HepG2 (cell line): ENCODE data around the gene MBD4. TPM values are rescaled to one million over a fixed set of nuclear protein-coding genes. Genes with fewer than 3 reads are reported as not detected.

Experiments used
- ATRX ChIP-seq: sonication (generic); formaldehyde crosslinking; IDR thresholded peaks from 2 replicates; pipeline ENCODE4 v1.4.0; 2020; ENCODE audit warnings: missing genetic modification reagents, borderline replicate concordance
- CHCHD3 ChIP-seq: sonication (generic); formaldehyde crosslinking; IDR thresholded peaks from 2 replicates; pipeline ENCODE4 v1.8.0; 2022; ENCODE audit warnings: mild to moderate bottlenecking, missing genetic modification reagents, moderate library complexity
- CREM ChIP-seq, 2 experiments: sonication (generic) in 1 of 2; formaldehyde crosslinking in 1 of 2; IDR thresholded peaks; 2 replicates each; pipeline versions ENCODE4 v1.4.0 to v1.6.1; 2016 to 2020; ENCODE audit warnings: antibody characterized with exemption in 1 of 2, mild to moderate bottlenecking in 1 of 2, missing genetic modification reagents in 1 of 2
- FOXO4 ChIP-seq: sonication (generic); formaldehyde crosslinking; conservative IDR thresholded peaks from 2 replicates; pipeline ENCODE4 v1.8.1; 2023; ENCODE audit warnings: missing genetic modification reagents
- GABPA ChIP-seq, 2 experiments: IDR thresholded peaks; 2 replicates each; pipeline ENCODE4 v1.6.1; 2011 to 2016; ENCODE audit warnings: low read depth in 2 of 2, low read length in 1 of 2, missing biosample characterization in 1 of 2, missing genetic modification characterization in 1 of 2
- GATA4 ChIP-seq: sonication (generic); IDR thresholded peaks from 2 replicates; pipeline ENCODE4 v1.6.1; 2016; ENCODE audit warnings: antibody characterized with exemption, low read depth, borderline replicate concordance
- NBN ChIP-seq: fragments of 450-650 bp; conservative IDR thresholded peaks from 2 replicates; pipeline ENCODE4 v1.6.1; 2017
- NFE2L2 ChIP-seq: fragments of 150-350 bp; IDR thresholded peaks from 2 replicates; pipeline ENCODE4 v1.6.1; 2014; ENCODE audit warnings: low read length
- PCBP1 ChIP-seq: fragments of 200-400 bp; formaldehyde crosslinking; IDR thresholded peaks from 2 replicates; pipeline ENCODE4 v1.6.1; 2017; ENCODE audit warnings: mild to moderate bottlenecking, low read depth, low read length, borderline replicate concordance
- POGZ ChIP-seq: sonication (generic); formaldehyde crosslinking; IDR thresholded peaks from 2 replicates; pipeline ENCODE4 v1.4.0; 2020; ENCODE audit warnings: mild to moderate bottlenecking, missing genetic modification reagents
- RBFOX2 ChIP-seq: fragments of 200-400 bp; formaldehyde crosslinking; IDR thresholded peaks from 2 replicates; pipeline ENCODE4 v1.6.1; 2017; ENCODE audit warnings: low read depth, mild to moderate bottlenecking, low read length
- STAT5B ChIP-seq: sonication (generic); formaldehyde crosslinking; IDR thresholded peaks from 2 replicates; pipeline ENCODE4 v1.4.0; 2020; ENCODE audit warnings: missing genetic modification reagents
- TAF15 ChIP-seq: fragments of 200-400 bp; formaldehyde crosslinking; IDR thresholded peaks from one replicate; pipeline ENCODE4 v1.6.1; 2018; ENCODE audit warnings: mild to moderate bottlenecking, low read depth, low read length; ENCODE audit not compliant: poor library complexity, severe bottlenecking
- TCF12 ChIP-seq, 2 experiments: fragments of 450-650 bp in 1 of 2; sonication (generic) in 1 of 2; formaldehyde crosslinking in 1 of 2; IDR thresholded peaks; 2 replicates each; pipeline versions ENCODE4 v1.6.1 to v1.8.0; 2017 to 2022; ENCODE audit warnings: antibody characterized with exemption in 1 of 2, mild to moderate bottlenecking in 1 of 2, missing genetic modification reagents in 1 of 2, moderate library complexity in 1 of 2
- TMF1 ChIP-seq: sonication (generic); formaldehyde crosslinking; IDR thresholded peaks from 2 replicates; pipeline ENCODE4 v1.8.1; 2022; ENCODE audit warnings: low read depth, missing genetic modification reagents
- TP53 ChIP-seq: sonication (generic); formaldehyde crosslinking; conservative IDR thresholded peaks from 2 replicates; pipeline ENCODE4 v1.4.0; 2020; ENCODE audit warnings: missing genetic modification reagents
- ZBTB1 ChIP-seq: sonication (generic); formaldehyde crosslinking; IDR thresholded peaks from 2 replicates; pipeline ENCODE4 v1.4.0; 2020; ENCODE audit warnings: missing genetic modification reagents, borderline replicate concordance
- ZBTB38 ChIP-seq: sonication (generic); formaldehyde crosslinking; IDR thresholded peaks from 2 replicates; pipeline ENCODE4 v1.5.1; 2020; ENCODE audit warnings: mild to moderate bottlenecking, missing genetic modification reagents
- ZBTB39 ChIP-seq: sonication (generic); formaldehyde crosslinking; IDR thresholded peaks from 2 replicates; pipeline ENCODE4 v1.5.0; 2020; ENCODE audit warnings: missing genetic modification reagents
- ZNF230 ChIP-seq: sonication (generic); formaldehyde crosslinking; IDR thresholded peaks from 2 replicates; pipeline ENCODE4 v1.4.0; 2020; ENCODE audit warnings: mild to moderate bottlenecking, missing genetic modification reagents
- ZNF383 ChIP-seq: sonication (generic); formaldehyde crosslinking; IDR thresholded peaks from 2 replicates; pipeline ENCODE4 v1.4.0; 2020; ENCODE audit warnings: missing genetic modification reagents, mild to moderate bottlenecking, borderline replicate concordance
- ZNF530 ChIP-seq: sonication (generic); formaldehyde crosslinking; IDR thresholded peaks from 2 replicates; pipeline ENCODE4 v1.5.0; 2020; ENCODE audit warnings: low read depth, mild to moderate bottlenecking, missing genetic modification reagents
- ZNF572 ChIP-seq: sonication (generic); formaldehyde crosslinking; IDR thresholded peaks from 2 replicates; pipeline ENCODE4 v1.5.1; 2020; ENCODE audit warnings: mild to moderate bottlenecking, missing genetic modification reagents
- ZNF616 ChIP-seq: sonication (generic); formaldehyde crosslinking; IDR thresholded peaks from 2 replicates; pipeline ENCODE4 v1.5.0; 2020; ENCODE audit warnings: low read depth, mild to moderate bottlenecking, missing genetic modification reagents
- ZNF766 ChIP-seq: sonication (generic); formaldehyde crosslinking; IDR thresholded peaks from 2 replicates; pipeline ENCODE4 v1.5.0; 2020; ENCODE audit warnings: missing genetic modification reagents, borderline replicate concordance
- ZSCAN25 ChIP-seq: sonication (generic); formaldehyde crosslinking; IDR thresholded peaks from 2 replicates; pipeline ENCODE4 v1.8.0; 2022; ENCODE audit warnings: mild to moderate bottlenecking, missing genetic modification reagents
- polyA plus RNA-seq, 8 experiments: library from polyadenylated mRNA; depleted of rRNA in 3 of 8; stranded (reverse) in 7 of 8; unstranded in 1 of 8; fragments of >200 nt; fragmentation: Illumina TruSeq in 4 of 8; extraction: Trizol in 4 of 8; gene quantifications; 2 replicates each; pipeline versions ENCODE4 v1.2.1 to v1.2.3, GENCODE V29; 2011 to 2016; ENCODE audit warnings: low read depth in 4 of 8, missing spikeins in 1 of 8, mixed read lengths in 1 of 8; ENCODE audit not compliant: insufficient read depth in 1 of 8
- total RNA-seq, 5 experiments: library from RNA; depleted of rRNA; stranded (reverse); fragments of >200 nt; fragmentation: Illumina TruSeq; extraction: Trizol; gene quantifications; 2 replicates each; pipeline ENCODE4 v1.2.3, GENCODE V29; 2016; ENCODE audit warnings: low read depth in 1 of 5

Gene MBD4
- total and polyA plus RNA-seq, 2 of the 13 experiments (the other 11 are each of a cell fraction or from before 2014, with no cell fraction given), result 14.9 to 25.3 TPM

- TF ChIP-seq CHCHD3 (CRISPR knock-in tag), result no peak
- no peak for TF ChIP-seq ZNF572 (CRISPR knock-in tag)
- TF ChIP-seq RBFOX2, result no peak
- no peak for TF ChIP-seq GATA4
- TF ChIP-seq ZBTB38 (CRISPR knock-in tag), result no peak
- TF ChIP-seq ZNF616 (CRISPR knock-in tag), result no peak
- no peak for TF ChIP-seq PCBP1
- TF ChIP-seq CREM (IDR thresholded peaks at IDR 0.05), result no peak
- TF ChIP-seq CREM (CRISPR knock-in tag; IDR thresholded peaks at IDR 0.05), result no peak
- TF ChIP-seq ZBTB1 (CRISPR knock-in tag), result no peak
- no peak for TF ChIP-seq TCF12 (IDR thresholded peaks at IDR 0.05)
- TF ChIP-seq TCF12 (CRISPR knock-in tag; IDR thresholded peaks at IDR 0.05), result no peak
- TF ChIP-seq TAF15, result no peak
- TF ChIP-seq ZNF766 (CRISPR knock-in tag), result no peak
- no peak; the same call in 1 of the 2 replicates for TF ChIP-seq POGZ (CRISPR knock-in tag)
- no peak for TF ChIP-seq ZNF230 (CRISPR knock-in tag)
- no peak for TF ChIP-seq STAT5B (CRISPR knock-in tag)
- TF ChIP-seq ZNF530 (CRISPR knock-in tag), result no peak
- no peak for TF ChIP-seq GABPA (IDR thresholded peaks at IDR 0.05; ENCODE audit: low read depth, low read length)
- no peak for TF ChIP-seq GABPA (CRISPR knock-in tag; IDR thresholded peaks at IDR 0.05; ENCODE audit: low read depth)
- no peak for TF ChIP-seq TP53 (CRISPR knock-in tag)
- TF ChIP-seq ATRX (CRISPR knock-in tag), result no peak
- TF ChIP-seq TMF1 (CRISPR knock-in tag), result no peak
- TF ChIP-seq ZSCAN25 (CRISPR knock-in tag), result no peak
- TF ChIP-seq ZNF383 (CRISPR knock-in tag), result no peak
- TF ChIP-seq NBN, result no peak
- TF ChIP-seq NFE2L2, result no peak
- no peak for TF ChIP-seq ZBTB39 (CRISPR knock-in tag)
- no peak for TF ChIP-seq FOXO4 (CRISPR knock-in tag)
Observed at GRCh38 chr3:129418041-129418973, 21.4 kb downstream of the MBD4 start (continued).
